Measurements from ENCODE around the gene IL1RAPL2.
"Not testable (repeated sequence)": the region's sequence is repeated elsewhere in the genome, so short reads cannot be mapped to it uniquely, and the experiment has no call there.

The IL1RAPL2 gene

DNA sequence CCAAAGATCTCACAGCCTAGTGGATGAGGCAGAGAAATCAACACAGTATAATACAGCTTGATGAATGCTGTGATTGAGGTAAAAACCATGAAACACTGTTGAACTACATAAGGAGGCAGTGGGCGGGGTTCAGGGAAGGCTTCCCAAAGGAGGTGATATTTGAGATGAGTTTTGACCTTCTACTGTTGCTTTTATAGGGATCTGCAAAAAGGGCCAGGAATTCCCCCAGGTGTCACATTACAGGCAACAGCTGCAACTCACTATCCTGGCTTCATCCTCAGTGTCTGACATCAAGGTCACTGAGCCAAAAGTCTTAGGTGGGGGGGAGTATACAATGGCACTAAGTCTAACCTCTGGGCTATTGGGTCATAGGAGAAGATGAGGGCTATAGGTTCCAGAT is 1070.7 kb downstream of the IL1RAPL2 start:
- DNase-seq, result no peak

DNA sequence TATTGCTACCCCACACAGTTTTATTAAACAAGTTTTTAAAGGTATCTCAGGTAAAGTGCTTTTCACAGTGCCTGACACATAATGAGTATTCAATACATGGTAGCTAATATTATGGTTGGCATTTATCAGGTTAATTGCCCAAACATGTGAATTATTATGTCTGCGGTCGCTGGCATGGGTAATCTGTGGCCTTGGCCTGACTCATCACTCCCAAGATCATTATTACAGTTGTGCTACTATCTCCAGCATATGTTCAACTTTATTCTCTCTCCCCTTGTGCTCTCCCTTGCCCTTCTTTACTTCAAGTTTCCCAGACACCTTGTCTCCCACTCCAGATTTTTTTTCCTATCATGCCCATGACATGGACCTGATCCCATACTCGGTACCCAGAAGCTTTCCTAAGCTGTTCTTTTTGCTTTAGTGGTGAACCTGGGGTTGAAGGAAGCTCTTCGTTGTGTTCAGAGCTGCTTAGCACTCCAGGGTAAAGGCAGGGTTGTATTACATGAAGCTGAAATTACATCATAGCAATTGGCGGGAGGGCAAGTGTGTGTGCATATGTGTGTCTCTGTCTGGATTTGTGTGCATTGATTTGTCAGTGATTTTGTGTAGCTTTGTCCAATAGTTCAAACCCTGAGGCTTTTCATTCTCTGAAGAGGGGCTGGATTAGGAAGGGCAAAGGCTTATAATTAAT is 1079.8 kb downstream of the IL1RAPL2 start:
- DNase-seq, result no peak

DNA sequence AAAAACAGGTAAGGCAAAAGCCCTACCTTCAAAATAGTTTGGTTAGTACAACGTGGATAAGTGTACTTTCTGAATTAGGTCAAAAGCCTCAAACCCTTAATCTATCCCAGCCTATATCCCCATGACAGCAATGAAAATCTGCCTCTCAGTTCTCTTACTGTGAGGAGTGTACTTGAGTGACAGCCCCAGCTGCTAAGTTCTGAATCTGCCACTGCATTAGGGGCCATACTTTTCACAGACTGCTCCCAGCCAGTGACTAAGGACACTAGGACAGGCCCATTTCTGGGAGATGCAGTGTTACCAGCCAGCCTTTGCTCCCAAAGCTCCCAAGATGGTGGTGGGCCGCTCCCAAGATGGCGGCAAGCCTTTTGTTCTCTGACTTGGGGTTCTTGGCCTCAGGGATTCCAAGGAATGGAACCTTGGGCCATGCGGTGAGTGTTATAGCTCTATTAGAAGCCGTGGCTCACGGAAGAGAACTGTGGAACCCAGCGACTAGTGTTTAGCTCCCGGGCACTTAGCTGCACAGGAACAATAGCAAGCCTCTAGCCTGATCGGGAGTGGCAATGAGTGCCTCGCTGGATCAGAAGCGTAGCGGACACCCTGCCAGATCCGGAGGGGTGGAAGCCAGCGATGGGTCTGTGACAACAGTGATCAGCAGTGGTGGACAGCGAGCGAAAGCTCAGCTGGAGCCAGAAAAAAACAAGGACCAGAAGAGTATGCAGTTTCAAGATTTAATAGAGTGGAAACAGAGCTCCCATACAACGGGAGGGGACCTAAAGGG is 1080.8 kb downstream of the IL1RAPL2 start:
- no peak for DNase-seq

DNA sequence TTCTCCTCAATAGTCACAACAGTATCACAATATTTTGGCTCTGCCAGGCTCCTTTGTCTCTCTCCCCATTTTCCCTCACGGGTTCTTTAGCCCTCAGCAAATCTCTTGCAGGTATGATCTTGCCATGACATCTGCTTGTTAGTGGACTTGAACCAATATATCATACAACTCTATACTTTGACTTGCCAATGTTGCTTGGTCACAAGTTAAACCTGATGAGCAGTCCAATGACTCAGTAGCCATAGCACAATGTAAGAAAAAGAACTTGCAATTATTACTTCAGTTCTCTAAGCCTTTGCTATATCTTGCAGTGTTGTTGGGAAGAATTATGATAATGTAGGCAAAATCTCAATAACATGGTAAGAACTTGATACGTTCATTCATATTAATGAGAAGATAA is 1081.8 kb downstream of the IL1RAPL2 start:
- DNase-seq, result no peak

GRCh38 chrX:105648732-105649131 is 1082.7 kb downstream of the IL1RAPL2 start:
- no peak for DNase-seq

GRCh38 chrX:105650577-105650976 is 1084.6 kb downstream of the IL1RAPL2 start:
- no peak for DNase-seq

DNA sequence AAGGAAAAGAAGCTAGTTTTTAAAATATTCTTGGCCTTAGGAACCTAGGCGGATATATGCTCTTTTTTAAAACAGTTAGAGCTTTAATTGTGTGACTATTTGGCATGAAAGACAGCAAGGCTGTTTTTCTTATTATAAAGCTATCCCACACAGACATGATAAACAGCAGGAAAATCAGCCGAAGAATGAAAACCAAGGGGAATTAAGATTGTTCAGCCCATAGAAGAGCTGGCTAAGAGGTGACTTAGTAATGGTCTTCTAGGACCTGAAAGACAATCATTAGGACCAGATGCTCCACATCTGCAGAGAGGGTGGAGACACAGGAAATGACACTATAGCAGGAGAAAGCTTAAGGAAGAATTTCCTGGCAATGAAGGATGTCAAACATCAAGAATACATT is 1085.0 kb downstream of the IL1RAPL2 start:
- DNase-seq, result no peak

GRCh38 chrX:105653891-105654290 is 1087.9 kb downstream of the IL1RAPL2 start:
- no peak for DNase-seq

GRCh38 chrX:105658136-105658535 is 1092.1 kb downstream of the IL1RAPL2 start:
- DNase-seq, result no peak

GRCh38 chrX:105662248-105662647 is 1096.2 kb downstream of the IL1RAPL2 start:
- DNase-seq, result no peak

DNA sequence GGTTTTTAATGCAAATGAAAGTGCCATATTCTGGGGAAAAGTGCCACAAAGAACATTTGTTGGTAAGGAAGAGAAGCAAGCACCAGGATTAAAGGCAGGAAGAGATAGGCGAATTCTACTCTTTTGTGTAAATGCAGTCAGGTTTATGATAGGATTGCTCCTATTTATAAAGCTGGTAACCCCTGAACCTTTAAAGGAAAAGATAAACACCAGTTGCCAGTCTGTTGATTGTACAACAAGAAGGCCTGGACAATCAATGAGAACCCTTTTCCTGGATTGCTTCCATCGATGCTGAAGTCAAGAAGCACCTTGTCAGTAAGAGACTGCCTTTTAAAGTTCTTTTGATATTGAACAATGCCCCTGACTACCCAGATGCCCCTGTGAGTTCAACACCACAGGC is 1098.2 kb downstream of the IL1RAPL2 start:
- no peak for DNase-seq

- DNase-seq, result not testable (repeated sequence)
Measured at GRCh38 chrX:105684288-105684687, 1118.3 kb downstream of the IL1RAPL2 start.

- no peak for DNase-seq
Measured at GRCh38 chrX:105694839-105695238, 1128.8 kb downstream of the IL1RAPL2 start.

GRCh38 chrX:105695451-105695850 is 1129.5 kb downstream of the IL1RAPL2 start:
- DNase-seq, result no peak

DNA sequence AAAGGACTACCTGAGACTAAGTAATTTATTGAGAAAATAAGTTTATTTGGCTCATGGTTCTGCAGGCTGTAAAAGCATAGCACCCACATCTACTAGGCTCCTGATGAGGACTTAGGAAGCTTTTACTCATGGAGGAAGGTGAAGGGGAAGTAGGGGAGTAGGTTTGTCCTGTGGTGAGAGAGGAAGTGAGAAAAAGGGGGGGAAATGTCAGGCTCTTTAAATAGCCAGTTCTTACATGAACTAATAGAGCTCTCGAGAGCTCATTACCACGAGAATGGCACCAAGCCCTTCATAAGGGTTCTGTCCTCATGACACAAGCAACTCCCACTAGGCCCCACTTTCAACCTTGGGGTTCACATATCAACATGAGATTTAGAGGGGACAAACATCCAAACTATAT is 1130.9 kb downstream of the IL1RAPL2 start:
- DNase-seq, result no peak

- no peak for DNase-seq
Measured at GRCh38 chrX:105697984-105698781, 1132.2 kb downstream of the IL1RAPL2 start.

DNA sequence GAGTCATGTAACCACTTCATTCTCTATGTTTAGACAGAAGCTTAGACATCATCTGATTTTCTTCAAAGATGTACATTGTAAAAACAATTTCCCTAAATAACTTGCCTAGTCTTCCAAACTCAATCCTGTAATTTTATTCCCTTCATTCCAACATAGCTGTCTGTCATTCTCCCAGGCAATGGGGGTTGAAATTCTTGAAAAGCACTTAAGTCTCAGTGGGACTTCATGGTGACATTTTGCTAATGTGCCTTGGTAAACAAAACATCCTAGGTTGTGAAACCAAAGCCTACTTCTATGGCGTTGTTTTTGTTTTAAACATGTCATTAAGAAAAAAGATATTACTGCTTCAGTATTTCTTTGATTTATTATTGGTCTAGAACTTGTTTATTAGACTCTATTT is 1134.3 kb downstream of the IL1RAPL2 start:
- DNase-seq, result no peak

GRCh38 chrX:105701310-105702052 is 1135.5 kb downstream of the IL1RAPL2 start:
- DNase-seq, result no peak

- no peak for DNase-seq
Measured at GRCh38 chrX:105703876-105704275, 1137.9 kb downstream of the IL1RAPL2 start.

- DNase-seq, result no peak
Measured at GRCh38 chrX:105706041-105706440, 1140.0 kb downstream of the IL1RAPL2 start.

DNA sequence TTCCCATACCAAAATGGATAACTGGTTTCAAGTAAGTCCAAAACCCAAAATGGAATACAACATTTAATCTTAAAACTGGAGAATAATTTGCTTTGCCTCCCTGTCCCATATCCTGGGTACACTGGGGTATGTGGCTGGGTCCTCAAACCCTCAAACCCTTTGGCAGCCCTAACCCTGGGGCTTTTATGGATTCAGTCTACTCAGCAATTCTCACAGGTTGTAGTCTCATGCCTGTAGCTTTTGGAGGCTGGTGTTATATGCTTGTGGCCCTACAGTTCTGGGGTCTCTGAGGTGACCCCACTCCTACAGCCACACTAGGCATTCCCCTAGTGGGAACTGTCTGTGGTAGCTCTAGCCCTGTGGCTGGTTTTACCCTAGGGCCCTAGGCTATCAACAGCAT is 1145.8 kb downstream of the IL1RAPL2 start:
- no peak for DNase-seq

DNA sequence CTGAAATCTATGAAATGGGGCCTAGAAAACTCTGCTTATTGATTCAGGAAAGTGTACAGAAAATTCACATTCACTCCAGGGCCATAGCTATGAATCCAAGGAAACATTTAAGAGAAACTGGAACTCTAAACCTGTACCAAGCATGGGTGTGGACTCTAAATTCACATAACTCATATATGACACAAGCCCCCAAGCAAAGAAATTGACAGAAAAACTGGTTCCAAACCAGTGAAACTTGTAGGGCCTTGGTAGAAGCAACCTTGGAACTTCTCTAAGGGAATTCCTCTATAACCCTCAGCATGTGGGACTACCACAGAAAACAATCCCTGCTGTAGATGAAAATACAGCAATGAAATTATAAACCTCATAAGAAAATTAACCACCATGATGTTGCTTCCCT is 1149.7 kb downstream of the IL1RAPL2 start:
- DNase-seq, result no peak
